ENCODE data around the gene ROS1. TPM values are rescaled to one million over a fixed set of nuclear protein-coding genes. Genes with fewer than 3 reads are reported as not detected.

ROS1 gene
- polyA plus RNA-seq, 3 donors: not detected

- H3K9ac ChIP-seq (ENCODE audit: insufficient read depth, low read length, poor library complexity, severe bottlenecking): no peak overlapping the region
- H3K79me2 ChIP-seq (ENCODE audit: insufficient read depth, low read length): no peaks in the 10 kb centered on the region
- H3K36me3 Mint-ChIP-seq: no peaks in the 10 kb centered on the region
- no peak for DNase-seq
- no peak overlapping the region for H3K4me2 ChIP-seq (replicated peaks; ENCODE audit: extremely low read depth, low read length, poor library complexity, severe bottlenecking)
- no peaks in the 10 kb centered on the region for H3K9me3 ChIP-seq (replicated peaks in 1 of 2; ENCODE audit: control insufficient read depth in 1 of 2, insufficient read depth in 1 of 2, low read length in 2 of 2)
- H4K20me1 ChIP-seq (ENCODE audit: insufficient read depth, low read length): no peaks in the 10 kb centered on the region
- H3K4me3 Mint-ChIP-seq: no peak overlapping the region
- no peak overlapping the region for H3K27ac Mint-ChIP-seq
- no peaks in the 10 kb centered on the region for H3K27me3 ChIP-seq (ENCODE audit: control insufficient read depth in 2 of 2, insufficient read depth in 2 of 2, low read length in 2 of 2)
- peaks cover 0 to 5% (median 0%) of the 10 kb centered on the region in 3 donors for H3K27me3 Mint-ChIP-seq (ENCODE audit: low read depth in 3 of 3)
- H3K4me3 ChIP-seq (replicated peaks in 1 of 3; ENCODE audit: low read depth in 2 of 3, low read length in 3 of 3): no peak overlapping the region
- 83% methylated on average over 1 of the region's 3 CpGs for WGBS (ENCODE audit: insufficient coverage)
- H3K9me3 Mint-ChIP-seq: no peaks in the 10 kb centered on the region
- no peaks in the 10 kb centered on the region for H3K4me1 ChIP-seq (ENCODE audit: control insufficient read depth in 1 of 2, insufficient read depth in 2 of 2, low read length in 2 of 2)
- intact Hi-C loops (cut with micrococcal nuclease): no loop called here
- TF ChIP-seq CTCF (IDR thresholded peaks at IDR 0.05): no peak
- H3K36me3 ChIP-seq (replicated peaks in 1 of 2; ENCODE audit: control insufficient read depth in 1 of 2, insufficient read depth in 2 of 2, low read length in 2 of 2): no peaks in the 10 kb centered on the region
- H2AFZ ChIP-seq (ENCODE audit: insufficient read depth, low read depth, low read length, poor library complexity, severe bottlenecking): no peak overlapping the region
- H3K27ac ChIP-seq (ENCODE audit: low read depth in 1 of 2, low read length in 2 of 2): no peak overlapping the region
- no peaks in the 10 kb centered on the region for H3K4me1 Mint-ChIP-seq
Observed at GRCh38 chr6:117397536-117398227, 28.1 kb downstream of the ROS1 start.

GRCh38 chr6:117396228-117396627, 29.5 kb downstream of the ROS1 start:
- H3K27ac Mint-ChIP-seq: no peak overlapping the region
- Histone ChIP-seq H3K9ac (ENCODE audit: insufficient read depth, low read length, poor library complexity, severe bottlenecking) (no peak overlapping the region), H3K79me2 (ENCODE audit: insufficient read depth, low read length) (no peaks in the 10 kb centered on the region), H2AFZ (ENCODE audit: insufficient read depth, low read depth, low read length, poor library complexity, severe bottlenecking) (no peak overlapping the region), H3K4me2 (replicated peaks; ENCODE audit: extremely low read depth, low read length, poor library complexity, severe bottlenecking) (no peak overlapping the region), H3K27ac (ENCODE audit: low read depth in 1 of 2, low read length in 2 of 2) (no peak overlapping the region), H3K4me3 (replicated peaks in 1 of 3; ENCODE audit: low read depth in 2 of 3, low read length in 3 of 3) (no peak overlapping the region), H3K27me3 (ENCODE audit: control insufficient read depth in 2 of 2, insufficient read depth in 2 of 2, low read length in 2 of 2) (no peaks in the 10 kb centered on the region), H4K20me1 (ENCODE audit: insufficient read depth, low read length) (no peaks in the 10 kb centered on the region), H3K9me3 (replicated peaks in 1 of 2; ENCODE audit: control insufficient read depth in 1 of 2, insufficient read depth in 1 of 2, low read length in 2 of 2) (no peaks in the 10 kb centered on the region), H3K4me1 (ENCODE audit: control insufficient read depth in 1 of 2, insufficient read depth in 2 of 2, low read length in 2 of 2) (no peaks in the 10 kb centered on the region), H3K36me3 (replicated peaks in 1 of 2; ENCODE audit: control insufficient read depth in 1 of 2, insufficient read depth in 2 of 2, low read length in 2 of 2) (no peaks in the 10 kb centered on the region)
- H3K36me3 Mint-ChIP-seq: no peaks in the 10 kb centered on the region
- no peaks in the 10 kb centered on the region for H3K9me3 Mint-ChIP-seq
- DNase-seq: no peak
- WGBS (ENCODE audit: insufficient coverage): no CpG with 5 or more reads among the region's 4 CpGs
- no peaks in the 10 kb centered on the region for H3K4me1 Mint-ChIP-seq
- H3K27me3 Mint-ChIP-seq (ENCODE audit: low read depth in 3 of 3): peaks cover 0 to 5% (median 0%) of the 10 kb centered on the region in 3 donors
- no peak for TF ChIP-seq CTCF (IDR thresholded peaks at IDR 0.05)
- intact Hi-C loops (cut with micrococcal nuclease): no loop called here
- no peak overlapping the region for H3K4me3 Mint-ChIP-seq

Data from CD14-positive monocyte (primary cell).